ENCODE results near the gene SMG9. TPM values are rescaled to one million over a fixed set of nuclear protein-coding genes. Genes with fewer than 3 reads are reported as not detected.

Gene SMG9
- total RNA-seq, 1 donor from 2014 or later, result 126 TPM

GRCh38 chr19:43760941-43761340, 6.2 kb upstream of the SMG9 start:
- intact Hi-C loops (cut with DNase I), result no loop called here
- Histone ChIP-seq H3K4me1 (peaks cover 6 to 23% of the 10 kb centered on the region in 2 donors), H3K27me3 (no peaks in the 10 kb centered on the region), H3K27ac (no peak overlapping the region), H3K36me3 (no peaks in the 10 kb centered on the region), H3K9me3 (no peaks in the 10 kb centered on the region), H3K4me3 (no peak overlapping the region)
- no peak for TF ChIP-seq CTCF (IDR thresholded peaks at IDR 0.05)
- DNase-seq (ENCODE audit: low spot score in 2 of 2), result no peak

GRCh38 chr19:43759515-43759914, 4.8 kb upstream of the SMG9 start:
- DNase-seq (ENCODE audit: low spot score in 2 of 2), result no peak
- intact Hi-C loops (cut with DNase I), result loop anchor here (10.0 kb wide), 1 partner anchor 175 kb away; the partner anchor contains the start of gene ZNF45
- no peak for TF ChIP-seq CTCF (IDR thresholded peaks at IDR 0.05)
- H3K27me3 ChIP-seq, result no peaks in the 10 kb centered on the region
- H3K9me3 ChIP-seq, result no peaks in the 10 kb centered on the region
- no peak overlapping the region for H3K4me3 ChIP-seq
- peaks cover 6 to 20% of the 10 kb centered on the region in 2 donors for H3K4me1 ChIP-seq
- no peaks in the 10 kb centered on the region for H3K36me3 ChIP-seq
- no peak overlapping the region for H3K27ac ChIP-seq

- Histone ChIP-seq H3K4me3 (peak overlapping the region; percentile 77 to 92), H3K27me3 (no peaks in the 10 kb centered on the region), H3K27ac (peak overlapping the region; percentile 99), H3K36me3 (peaks cover 4 to 6% of the 10 kb centered on the region in 2 donors), H3K9me3 (no peaks in the 10 kb centered on the region), H3K4me1 (peaks cover 3 to 26% of the 10 kb centered on the region in 2 donors)
- no peak for TF ChIP-seq CTCF (IDR thresholded peaks at IDR 0.05)
- intact Hi-C loops (cut with DNase I), result loop anchor here (1.0 to 10.0 kb wide), 3 partner anchors 71 to 179 kb away; partner anchors contain the start of genes ZNF283 and ZNF45
- DNase-seq (ENCODE audit: low spot score in 2 of 2), result peak in 1 of 2 donors; percentile 84
Observed at GRCh38 chr19:43755256-43755801, 567 bp upstream of the SMG9 start.

GRCh38 chr19:43754253-43754502, 584 bp downstream of the SMG9 start:
- no peaks in the 10 kb centered on the region for H3K27me3 ChIP-seq
- H3K36me3 ChIP-seq, result peaks cover 14 to 16% of the 10 kb centered on the region in 2 donors
- H3K27ac ChIP-seq, result peak overlapping the region; percentile 99
- intact Hi-C loops (cut with DNase I), result loop anchor here (1.0 to 10.0 kb wide), 4 partner anchors 73 to 221 kb away; partner anchors contain the start of genes IRGQ, ZNF283, ZNF45 and ZNF575
- no peak for TF ChIP-seq CTCF (IDR thresholded peaks at IDR 0.05)
- no peak for DNase-seq (ENCODE audit: low spot score in 2 of 2)
- H3K9me3 ChIP-seq, result no peaks in the 10 kb centered on the region
- H3K4me1 ChIP-seq, result peaks cover 3 to 26% of the 10 kb centered on the region in 2 donors
- peak overlapping the region; percentile 77 to 92 for H3K4me3 ChIP-seq

GRCh38 chr19:43752287-43752875, 2.4 kb downstream of the SMG9 start:
- H3K27ac ChIP-seq, result no peak overlapping the region

More at GRCh38 chr19:43752287-43752875, 2.4 kb downstream of the SMG9 start:
- no peaks in the 10 kb centered on the region for H3K9me3 ChIP-seq
- H3K4me3 ChIP-seq, result no peak overlapping the region
- DNase-seq (ENCODE audit: low spot score in 2 of 2), result no peak
- no peaks in the 10 kb centered on the region for H3K27me3 ChIP-seq
- peaks cover 3 to 26% of the 10 kb centered on the region in 2 donors for H3K4me1 ChIP-seq
- no peak for TF ChIP-seq CTCF (IDR thresholded peaks at IDR 0.05)
- intact Hi-C loops (cut with DNase I), result loop anchor here (10.0 kb wide), 1 partner anchor 182 kb away; the partner anchor contains the start of gene ZNF45
- peaks cover 29 to 34% of the 10 kb centered on the region in 2 donors for H3K36me3 ChIP-seq

All from ascending aorta (tissue), 2 donors.